DOHH2 (cell line): ENCODE measurements around the gene CFHR3.
A peak's percentile ranks its signal among the peaks of the same experiment; 100 is the strongest.
"Not testable (repeated sequence)": the region's sequence is repeated elsewhere in the genome, so short reads cannot be mapped to it uniquely, and the experiment has no call there.

Source experiments
- CTCF ChIP-seq: fragments of 200-600 bp; sonication (generic); IDR thresholded peaks from one replicate; pipeline ENCODE4 v1.5.1; 2014; ENCODE audit warnings: antibody characterized with exemption, mild to moderate bottlenecking, low read depth, low read length; ENCODE audit not compliant: poor library complexity, severe bottlenecking
- EZH2phosphoT487 ChIP-seq: fragments of 200-600 bp; sonication (generic); IDR thresholded peaks from 2 replicates; pipeline ENCODE4 v1.6.1; 2017; ENCODE audit warnings: borderline replicate concordance, mild to moderate bottlenecking, antibody characterized with exemption, low read length, moderate library complexity, mixed read lengths

- TF ChIP-seq CTCF = peak; percentile 49
- not testable (repeated sequence) for TF ChIP-seq EZH2phosphoT487
Observed at GRCh38 chr1:196827860-196828259, 53.2 kb downstream of the CFHR3 start.
